Measurements from ENCODE around the gene SMIM45.
"Not testable (repeated sequence)": the region's sequence is repeated elsewhere in the genome, so short reads cannot be mapped to it uniquely, and the experiment has no call there.

Gene SMIM45

GRCh38 chr22:41933411-41934177 lies 18.4 kb upstream of the SMIM45 start:
- DNase-seq (ENCODE audit: extremely low read depth in 1 of 2, low read depth in 1 of 2): no peak

DNA sequence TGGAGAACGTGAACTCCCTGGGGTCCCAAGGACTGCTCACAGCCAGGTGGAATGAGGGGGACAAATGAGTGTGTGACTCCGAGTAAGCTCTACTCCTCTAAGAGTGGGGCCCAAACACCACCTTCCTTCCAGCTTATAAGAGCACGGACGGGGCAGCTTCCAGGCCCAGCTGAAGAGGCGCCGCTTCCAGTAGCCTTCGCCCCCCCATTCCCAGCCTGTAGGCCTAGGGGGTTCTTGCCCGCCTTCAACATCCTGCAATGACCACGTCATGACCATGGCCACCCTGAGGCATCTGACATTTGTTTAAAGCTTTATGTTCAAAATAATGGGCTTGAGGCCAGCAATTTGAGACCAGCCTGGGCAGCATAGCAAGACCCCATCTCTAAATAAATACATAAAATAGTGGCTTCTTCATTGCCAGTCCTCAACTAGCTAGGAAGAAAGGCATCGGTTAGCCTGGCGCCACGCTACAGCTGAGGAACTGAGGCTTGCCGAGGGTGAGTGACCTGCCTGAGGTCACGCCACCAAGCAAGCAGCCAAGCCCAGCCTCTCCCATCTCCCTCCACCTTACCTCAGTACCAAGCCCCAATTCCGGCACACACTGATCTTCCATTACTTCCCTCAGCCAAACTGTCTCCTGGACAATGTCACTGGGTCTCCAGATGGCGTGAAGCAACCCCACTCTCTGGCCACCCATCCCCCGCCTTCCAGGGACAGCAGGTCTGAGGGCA lies 17.5 kb upstream of the SMIM45 start:
- DNase-seq (ENCODE audit: extremely low read depth in 1 of 2, low read depth in 1 of 2): no peak

DNA sequence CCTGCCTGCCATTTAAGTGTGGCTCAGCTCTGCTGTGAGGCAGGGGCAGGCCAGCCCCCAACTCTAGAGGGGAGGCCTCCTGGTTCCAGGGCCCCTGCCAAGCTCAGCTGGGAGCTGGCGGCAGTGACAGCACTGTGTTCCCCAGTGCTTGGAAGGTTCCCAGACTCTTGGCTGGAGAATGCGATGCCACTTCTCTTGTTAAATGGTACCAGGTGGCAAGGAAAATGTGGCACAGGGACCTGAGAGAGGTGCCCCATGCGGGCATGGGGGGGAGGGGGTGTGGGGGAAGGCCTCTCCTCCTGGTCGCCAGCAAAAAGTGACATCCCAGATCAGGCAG lies 17.0 kb upstream of the SMIM45 start:
- DNase-seq (ENCODE audit: extremely low read depth in 1 of 2, low read depth in 1 of 2): no peak

DNA sequence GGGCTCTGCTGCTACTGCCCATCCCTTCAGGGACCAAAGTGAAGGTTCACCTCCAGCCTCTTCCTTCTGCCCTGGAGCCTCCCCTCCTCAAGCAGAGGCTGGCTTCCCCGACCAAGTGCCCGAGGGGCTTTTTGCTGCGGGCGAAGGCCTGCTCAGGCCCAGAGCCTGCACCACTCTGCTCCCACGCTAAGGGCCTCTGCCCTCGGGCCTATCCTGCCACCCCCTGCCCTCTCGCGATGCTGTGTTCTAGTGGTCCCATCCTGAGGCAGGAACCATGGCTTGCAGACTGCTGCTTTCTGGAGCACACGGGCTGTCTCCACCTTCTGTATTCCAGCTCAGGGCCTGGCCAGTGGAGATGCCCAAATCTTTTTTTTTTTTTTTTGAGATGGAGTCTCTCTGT lies 16.4 kb upstream of the SMIM45 start:
- no peak for DNase-seq (ENCODE audit: extremely low read depth in 1 of 2, low read depth in 1 of 2)

- DNase-seq (ENCODE audit: extremely low read depth in 1 of 2, low read depth in 1 of 2): no peak
These were observed 15.1 kb upstream of the SMIM45 start for GRCh38 chr22:41936894-41937169.

DNA sequence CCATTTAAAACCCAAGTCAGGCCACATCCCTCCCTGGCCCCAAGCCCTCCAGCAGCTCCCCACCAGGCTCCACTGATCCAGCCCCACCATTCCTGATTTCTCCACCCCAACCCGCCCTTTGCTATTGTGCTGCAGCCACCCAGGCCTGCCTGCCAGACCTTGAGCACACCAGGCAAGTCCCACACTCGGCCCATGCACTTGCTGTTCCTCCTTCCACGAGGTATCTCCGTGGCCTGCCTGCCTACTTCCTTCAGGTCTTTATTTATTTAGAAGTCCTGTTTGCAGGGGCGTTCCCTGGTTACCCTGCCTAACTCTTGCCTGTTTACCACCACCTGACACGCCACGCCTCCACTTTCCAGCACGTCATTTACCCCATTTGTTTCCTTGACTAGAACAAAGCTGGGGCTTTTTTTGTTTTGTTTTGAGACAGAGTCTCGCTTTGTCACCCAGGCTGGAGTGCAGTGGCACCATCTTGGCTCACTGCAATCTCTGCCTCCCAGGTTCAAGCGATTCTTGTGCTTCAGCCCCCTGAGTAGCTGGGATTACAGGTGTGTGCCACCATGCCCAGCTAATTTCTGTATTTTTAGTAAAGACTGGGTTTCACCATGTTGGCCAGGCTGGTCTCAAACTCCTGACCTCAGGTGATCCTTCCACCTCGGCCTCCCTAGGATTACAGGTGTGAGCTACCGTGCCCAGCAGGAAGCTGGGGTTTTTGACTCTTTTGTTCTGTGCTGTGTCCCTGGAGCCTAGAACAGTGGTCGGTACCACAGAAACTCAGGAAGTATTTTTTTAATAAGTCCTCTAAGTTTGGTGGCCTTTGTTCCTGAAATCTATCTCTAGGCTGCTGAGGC lies 11.7 kb upstream of the SMIM45 start:
- peak; percentile 78 to 92 for DNase-seq (ENCODE audit: extremely low read depth in 1 of 2, low read depth in 1 of 2)

DNA sequence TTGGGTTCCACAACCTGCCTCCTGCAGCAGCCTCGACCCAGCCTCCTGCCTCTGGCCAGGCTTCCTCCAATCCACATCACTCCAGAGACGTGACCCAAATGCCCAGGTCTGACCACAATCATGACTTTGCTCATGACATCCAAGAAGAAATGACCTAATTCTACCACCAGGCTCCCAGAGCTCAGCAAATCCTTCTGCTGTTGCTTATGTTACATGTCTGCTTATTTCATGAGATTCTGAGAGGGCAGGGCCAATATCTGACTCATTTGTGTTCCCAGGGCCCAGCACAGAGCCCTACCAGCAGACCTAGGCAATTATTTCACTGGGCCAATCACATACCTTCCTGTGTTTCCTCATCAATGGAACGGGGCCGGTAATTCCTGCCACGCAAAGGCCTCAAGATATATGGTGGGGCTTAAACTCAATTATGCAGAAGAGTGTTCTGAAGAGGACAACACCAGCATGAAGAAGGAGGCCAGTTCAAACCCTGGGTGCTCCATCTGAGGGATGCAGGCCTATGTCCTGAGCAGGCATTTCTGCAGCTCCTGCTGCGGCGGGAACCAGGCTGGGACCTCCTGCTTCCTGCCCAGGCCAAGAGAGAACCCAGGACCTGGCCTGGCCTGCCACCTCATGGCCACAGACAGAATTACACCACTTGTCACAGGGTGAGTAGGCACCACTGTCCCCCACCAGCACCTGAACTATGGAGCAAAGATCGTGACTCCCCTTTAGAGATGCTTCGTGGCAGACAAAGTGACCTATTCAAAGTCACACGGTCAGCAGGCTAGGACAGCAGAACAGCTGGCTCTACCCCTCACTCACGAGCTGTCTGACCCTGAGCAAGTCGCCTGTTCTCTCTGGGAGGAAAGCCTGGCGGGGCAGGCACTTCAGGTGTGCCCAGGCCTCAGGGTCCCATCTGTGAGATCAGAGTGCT lies 10.9 kb upstream of the SMIM45 start:
- peak; percentile 57 to 72 for DNase-seq (ENCODE audit: extremely low read depth in 1 of 2, low read depth in 1 of 2)

DNA sequence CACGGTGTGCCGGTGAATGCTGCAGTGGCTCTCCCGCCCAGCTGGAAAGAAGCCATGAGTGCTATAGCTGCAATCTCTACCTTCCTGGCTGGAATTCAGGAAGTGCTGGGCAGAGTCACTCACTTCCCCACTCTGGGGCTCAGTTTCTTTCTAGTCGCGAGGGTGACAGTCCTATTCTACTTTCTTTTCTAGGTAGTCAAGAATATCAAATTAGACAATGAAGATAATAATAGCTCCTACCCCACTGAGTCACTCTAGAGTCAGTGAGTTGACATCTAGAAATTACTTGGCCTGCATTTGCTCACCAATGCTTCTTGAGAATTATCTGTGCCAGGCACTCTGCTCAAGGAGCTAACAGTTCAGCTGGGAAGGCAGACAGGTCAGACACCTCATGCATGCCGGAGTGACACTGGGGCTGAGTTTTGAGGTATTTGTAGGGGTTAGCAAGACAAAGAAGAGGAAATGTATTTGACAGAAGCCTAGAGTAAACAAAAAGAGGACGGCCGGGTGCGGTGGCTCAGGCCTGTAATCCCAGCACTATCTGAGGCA lies 8.2 kb upstream of the SMIM45 start:
- DNase-seq (ENCODE audit: extremely low read depth in 1 of 2, low read depth in 1 of 2): no peak

GRCh38 chr22:41946629-41947423 lies 5.1 kb upstream of the SMIM45 start, which contains the start of gene CENPM:
Gene CENPM (minus strand): TSS chr22:41947152. CDS start chr22:41947076, 76 bp downstream.
- DNase-seq (ENCODE audit: extremely low read depth in 1 of 2, low read depth in 1 of 2): peak; percentile 46 to 71

DNA sequence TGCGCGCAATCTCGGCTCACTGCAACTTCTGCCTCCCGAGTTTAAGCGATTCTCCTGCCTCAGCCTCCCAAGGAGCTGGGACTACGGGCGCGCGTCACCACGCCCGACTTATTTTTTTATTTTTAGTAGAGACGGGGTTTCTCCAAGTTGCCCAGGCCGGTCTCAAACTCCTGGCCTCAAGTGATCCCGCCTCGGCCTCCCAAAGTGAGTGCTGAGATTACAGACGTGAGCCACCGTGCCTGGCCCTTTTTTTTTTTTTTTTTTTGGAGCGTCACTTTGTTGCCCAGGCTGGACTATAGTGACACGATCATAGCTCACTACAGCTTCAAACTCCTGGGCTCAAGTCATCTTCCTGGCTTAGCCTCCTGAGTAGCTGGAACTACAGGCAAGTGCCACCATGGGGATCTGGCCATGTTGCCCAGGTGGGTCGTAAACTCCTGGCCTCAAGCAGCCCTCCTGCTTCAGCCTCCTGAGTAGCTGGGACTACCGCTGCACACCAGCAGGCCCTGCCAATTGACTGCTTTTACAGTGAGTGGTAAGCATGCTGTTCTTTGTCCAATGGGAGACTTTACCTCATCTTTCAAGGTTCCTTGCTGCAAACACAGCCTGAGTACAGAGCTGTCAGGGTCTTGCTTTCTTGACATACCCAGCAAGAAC lies 4.4 kb upstream of the SMIM45 start:
- DNase-seq (ENCODE audit: extremely low read depth in 1 of 2, low read depth in 1 of 2): no peak

DNA sequence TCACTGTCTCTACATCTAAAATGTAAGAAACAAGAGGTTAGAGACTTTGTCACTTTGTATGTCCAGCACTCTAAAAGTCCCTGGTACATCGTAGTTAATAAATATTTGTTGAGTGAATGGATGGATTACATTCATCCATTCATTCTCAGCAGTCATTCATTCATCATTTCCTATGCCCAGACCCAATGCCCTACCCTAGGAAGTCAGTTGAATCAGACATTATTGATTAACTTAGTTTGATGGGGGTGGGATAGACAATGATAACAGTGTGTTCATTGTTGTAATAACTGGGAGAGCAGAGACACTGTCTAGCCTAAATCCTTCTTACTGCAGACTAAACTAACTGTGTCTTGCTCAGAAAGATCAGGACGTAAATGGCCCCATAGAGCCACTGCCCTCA lies 3.8 kb upstream of the SMIM45 start:
- no peak for DNase-seq (ENCODE audit: extremely low read depth in 1 of 2, low read depth in 1 of 2)

DNA sequence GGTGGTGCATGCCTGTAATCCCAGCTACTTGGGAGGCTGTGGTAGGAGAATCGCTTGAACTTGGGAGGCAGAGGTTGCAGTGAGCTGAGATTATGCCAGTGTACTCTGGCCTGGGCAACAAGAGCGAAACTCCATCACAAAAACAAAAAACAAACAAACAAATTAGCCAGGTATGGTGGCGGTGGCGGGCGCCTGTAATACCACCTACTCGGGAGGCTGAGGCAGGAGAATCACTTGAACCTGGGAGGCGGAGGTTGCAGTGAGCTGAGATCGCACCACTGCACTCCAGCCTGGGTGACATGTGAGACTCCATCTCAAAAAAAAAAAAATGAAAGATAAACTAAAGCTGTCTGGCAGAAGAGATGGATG lies 3.0 kb upstream of the SMIM45 start:
- not testable (repeated sequence) for DNase-seq (ENCODE audit: extremely low read depth in 1 of 2, low read depth in 1 of 2)

DNA sequence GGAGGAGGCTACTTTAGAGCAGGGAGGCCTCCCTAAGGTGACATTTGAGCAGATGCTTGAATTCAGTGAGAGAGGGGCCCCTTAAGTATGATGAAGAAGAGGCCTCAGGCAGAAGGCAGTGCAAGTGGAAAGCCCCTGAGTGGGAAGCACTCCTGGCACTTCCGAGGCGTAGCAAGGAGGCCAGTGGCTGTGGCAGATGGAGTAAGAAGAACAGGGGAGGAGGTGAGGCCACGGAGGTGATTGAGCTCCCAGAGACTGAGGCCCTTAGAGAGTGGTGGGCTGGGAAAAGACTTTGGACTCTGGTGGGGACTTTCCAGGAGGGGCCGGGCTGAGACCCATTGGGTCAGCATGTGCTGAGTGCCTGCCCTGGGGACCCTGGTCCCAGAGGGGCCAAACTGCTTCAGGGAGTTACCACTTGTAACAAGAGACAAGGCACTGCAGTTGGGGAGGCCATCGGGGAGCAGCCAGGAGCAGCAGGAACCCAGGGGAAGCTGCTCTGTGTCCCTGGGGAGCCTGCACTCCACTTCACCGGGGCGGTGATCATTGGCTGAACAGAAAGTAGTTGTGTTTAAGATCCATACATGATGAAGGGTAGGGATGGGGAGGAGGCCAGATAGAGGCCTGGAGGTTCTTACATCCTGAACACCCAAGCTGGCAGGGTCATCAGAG lies 2.5 kb upstream of the SMIM45 start:
- DNase-seq (ENCODE audit: extremely low read depth in 1 of 2, low read depth in 1 of 2): no peak

GRCh38 chr22:41952713-41953112 lies 763 bp downstream of the SMIM45 start:
- no peak for DNase-seq (ENCODE audit: extremely low read depth in 1 of 2, low read depth in 1 of 2)

DNA sequence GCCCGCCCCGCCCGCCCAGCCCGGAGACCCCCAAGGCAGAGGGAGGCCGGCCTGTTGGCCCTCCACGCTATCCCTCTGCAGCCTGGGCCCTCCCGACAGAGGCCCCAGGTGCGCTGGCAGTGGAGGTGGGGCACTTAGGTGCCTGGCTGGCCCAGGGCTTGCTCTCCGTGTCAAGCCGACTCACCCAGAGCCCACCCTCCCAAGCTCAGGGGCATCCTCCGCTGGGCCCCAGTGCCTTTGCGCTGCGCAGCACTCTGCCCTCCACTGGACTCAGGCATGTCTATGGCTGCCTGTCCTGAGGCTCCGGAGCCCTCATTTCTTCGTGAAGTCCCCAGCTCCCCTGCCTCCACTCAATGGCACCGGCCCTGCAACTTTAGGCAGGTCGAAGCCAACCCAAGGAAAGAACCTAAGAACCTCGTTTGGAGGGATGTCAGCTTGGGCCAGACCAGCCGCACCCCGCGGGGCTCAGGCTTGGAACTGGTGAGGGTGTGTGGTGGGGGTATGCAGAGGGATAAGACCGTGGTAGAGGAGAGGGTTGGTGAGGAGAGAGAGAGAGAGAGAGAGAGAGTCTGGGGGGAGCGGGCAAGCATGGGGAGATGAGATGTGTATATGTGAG lies 6.1 kb downstream of the SMIM45 start:
- DNase-seq (ENCODE audit: extremely low read depth in 1 of 2, low read depth in 1 of 2): no peak

DNA sequence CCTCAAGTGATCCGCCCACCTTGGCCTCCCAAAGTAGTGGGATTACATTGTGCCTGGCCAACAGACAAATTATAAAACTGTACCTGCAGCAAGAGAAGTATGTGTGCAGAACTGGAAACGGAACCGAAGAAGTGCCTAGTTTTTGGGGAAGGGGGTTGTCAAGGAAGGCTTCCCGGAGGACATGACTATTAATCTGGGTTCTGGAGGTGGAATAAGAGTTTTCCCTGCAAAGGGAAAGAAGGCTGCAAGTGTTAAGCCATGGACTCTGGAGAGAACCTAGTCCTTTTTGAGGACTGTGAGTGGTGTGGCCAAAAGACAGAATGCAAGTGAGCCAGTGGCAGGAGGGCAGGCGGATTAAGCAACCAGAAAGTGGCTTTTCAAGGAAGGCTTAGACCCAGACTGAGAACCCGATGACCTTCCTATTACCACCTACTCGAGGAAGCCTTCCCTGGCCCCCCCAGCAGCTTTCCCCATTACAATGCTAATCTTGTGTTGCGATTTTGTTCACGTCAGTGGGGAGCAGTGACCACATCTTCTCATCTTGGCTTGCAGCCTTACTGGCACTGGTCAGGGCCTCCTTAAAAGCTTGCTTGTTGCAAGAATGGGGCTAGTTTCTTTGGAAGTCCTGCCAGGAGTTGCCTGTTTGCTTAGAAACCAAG lies 11.6 kb downstream of the SMIM45 start:
- DNase-seq (ENCODE audit: extremely low read depth in 1 of 2, low read depth in 1 of 2): no peak

GRCh38 chr22:41964112-41964491 lies 12.2 kb downstream of the SMIM45 start:
- no peak for DNase-seq (ENCODE audit: extremely low read depth in 1 of 2, low read depth in 1 of 2)

GRCh38 chr22:41966225-41966606 lies 14.3 kb downstream of the SMIM45 start:
- no peak for DNase-seq (ENCODE audit: extremely low read depth in 1 of 2, low read depth in 1 of 2)
